ENCODE measurements around the gene CSNK1D.

CSNK1D gene

DNA sequence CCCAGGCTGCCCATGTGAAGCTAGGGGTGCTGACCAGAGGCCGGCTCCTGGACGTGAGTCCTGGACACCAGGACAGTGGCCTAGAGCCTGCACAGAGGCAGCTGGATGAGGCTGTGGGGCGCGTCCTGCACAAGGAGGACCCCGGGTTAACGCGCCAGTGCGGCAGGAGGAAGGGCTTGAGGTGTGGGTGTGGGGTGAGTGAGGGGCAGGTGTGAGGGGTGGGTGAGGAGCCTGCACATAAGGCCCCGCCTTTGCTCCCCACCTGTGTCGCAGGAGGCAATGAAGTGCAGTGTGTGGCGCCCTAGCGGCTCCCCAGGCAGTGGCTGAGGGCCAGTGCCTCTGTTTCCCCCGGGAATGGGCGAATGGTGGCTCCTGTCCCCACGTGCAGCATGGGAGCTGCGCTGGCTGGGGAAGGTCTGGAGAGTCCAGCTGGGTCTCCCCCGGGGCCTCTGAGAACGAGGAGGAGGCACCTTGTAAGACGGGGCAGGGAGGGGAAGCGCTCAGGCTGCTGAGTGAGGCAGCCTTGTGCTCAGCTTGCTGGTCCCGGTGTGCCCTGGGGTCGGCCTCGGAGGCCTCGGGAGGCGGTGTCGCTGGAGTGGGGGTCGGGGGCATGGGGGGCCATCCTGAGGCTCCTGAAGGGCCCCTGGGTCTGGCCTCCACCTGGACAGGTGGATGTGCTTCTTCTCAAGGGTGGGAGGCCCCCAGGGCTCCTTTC, 40.7 kb upstream of the CSNK1D start:
- Histone ChIP-seq H3K4me2 (ENCODE audit: insufficient read depth, low read length) (peak overlapping the region; percentile 84), H4K20me1 (ENCODE audit: insufficient read depth, low read length) (peaks cover 8% of the 10 kb centered on the region; the same call in 1 of the 2 replicates), H3K79me2 (ENCODE audit: insufficient read depth, low read length) (peaks cover 34% of the 10 kb centered on the region), H3K4me1 (ENCODE audit: insufficient read depth, low read length) (peaks cover 38% of the 10 kb centered on the region), H3K9me3 (ENCODE audit: insufficient read depth, low read length, severe bottlenecking) (no peaks in the 10 kb centered on the region), H3K4me3 (ENCODE audit: low read depth in 1 of 2, low read length in 2 of 2) (no peak overlapping the region), H3K9ac (ENCODE audit: low read depth, low read length) (0 out of 2 replicates have a peak overlapping the region, but pooled peaks have one; percentile 82), H3K27ac (ENCODE audit: low read length) (peak overlapping the region; percentile 37; the same call in 1 of the 2 replicates), H3K36me3 (ENCODE audit: insufficient read depth, low read length) (peaks cover 37% of the 10 kb centered on the region), H3K27me3 (ENCODE audit: insufficient read depth, low read length, poor library complexity) (no peaks in the 10 kb centered on the region), H2AFZ (ENCODE audit: low read depth, low read length) (no peak overlapping the region)
- no peak for DNase-seq
- ATAC-seq (ENCODE audit: insufficient read depth, low read depth) = no peak
- TF ChIP-seq CTCF (IDR thresholded peaks at IDR 0.05; ENCODE audit: borderline replicate concordance, extremely low read depth, low read length, poor library complexity, severe bottlenecking) (no peak), EZH2 (IDR thresholded peaks at IDR 0.05; ENCODE audit: borderline replicate concordance, low read depth, low read length, severe bottlenecking) (no peak)

DNA sequence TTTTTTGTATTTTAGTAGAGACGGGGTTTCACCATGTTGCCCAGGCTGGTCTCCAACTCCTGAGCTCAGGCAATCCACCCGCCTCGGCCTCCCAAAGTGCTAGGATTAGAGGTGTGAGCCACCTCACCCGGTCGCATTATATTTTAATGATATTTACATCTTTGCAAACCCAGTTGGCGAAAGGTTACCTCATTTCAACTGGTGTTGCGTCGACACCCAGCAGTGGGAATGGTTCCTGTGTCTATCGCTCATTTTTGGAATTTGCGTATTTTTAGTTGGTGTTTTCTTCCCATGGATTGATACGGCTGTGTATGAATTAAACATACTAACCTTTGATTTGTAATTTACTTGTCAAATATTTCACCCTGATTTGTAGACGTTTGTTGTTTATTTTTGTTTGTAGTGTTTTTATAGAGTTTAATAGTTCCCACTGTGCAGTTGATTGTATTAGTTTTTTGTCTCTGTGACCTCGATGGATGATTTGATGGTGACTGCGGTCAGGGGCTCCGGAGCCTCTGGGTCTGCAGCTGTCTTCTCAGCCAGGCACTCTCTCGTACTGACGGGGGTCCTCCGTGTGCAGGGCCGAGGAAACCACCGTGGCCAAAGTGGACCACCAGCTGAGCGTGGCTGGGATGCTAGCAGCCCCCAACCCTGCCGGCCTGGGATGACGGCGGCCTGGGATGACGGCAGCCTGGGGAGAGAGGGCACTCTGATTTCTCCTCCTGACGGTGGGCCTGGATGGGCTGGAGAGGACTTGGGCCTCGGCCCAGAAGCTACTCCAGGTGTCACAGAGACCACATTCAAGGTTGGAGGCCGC, 39.9 kb upstream of the CSNK1D start:
- DNase-seq (no peak), ATAC-seq (ENCODE audit: insufficient read depth, low read depth) (no peak)
- H3K4me2 ChIP-seq (ENCODE audit: insufficient read depth, low read length) = no peak overlapping the region
- no peak for TF ChIP-seq CTCF (IDR thresholded peaks at IDR 0.05; ENCODE audit: borderline replicate concordance, extremely low read depth, low read length, poor library complexity, severe bottlenecking)
- no peak for TF ChIP-seq EZH2 (IDR thresholded peaks at IDR 0.05; ENCODE audit: borderline replicate concordance, low read depth, low read length, severe bottlenecking)
- H3K36me3 ChIP-seq (ENCODE audit: insufficient read depth, low read length) = peaks cover 37% of the 10 kb centered on the region
- no peak overlapping the region for H3K4me3 ChIP-seq (ENCODE audit: low read depth in 1 of 2, low read length in 2 of 2)
- no peaks in the 10 kb centered on the region for H3K9me3 ChIP-seq (ENCODE audit: insufficient read depth, low read length, severe bottlenecking)
- peaks cover 8% of the 10 kb centered on the region; the same call in 1 of the 2 replicates for H4K20me1 ChIP-seq (ENCODE audit: insufficient read depth, low read length)
- H3K27ac ChIP-seq (ENCODE audit: low read length) = no peak overlapping the region
- H2AFZ ChIP-seq (ENCODE audit: low read depth, low read length) = no peak overlapping the region
- no peak overlapping the region for H3K9ac ChIP-seq (ENCODE audit: low read depth, low read length)
- H3K4me1 ChIP-seq (ENCODE audit: insufficient read depth, low read length) = peaks cover 37% of the 10 kb centered on the region
- H3K79me2 ChIP-seq (ENCODE audit: insufficient read depth, low read length) = peaks cover 34% of the 10 kb centered on the region
- H3K27me3 ChIP-seq (ENCODE audit: insufficient read depth, low read length, poor library complexity) = no peaks in the 10 kb centered on the region

GRCh38 chr17:82311971-82312370, 38.5 kb upstream of the CSNK1D start:
- peaks cover 31% of the 10 kb centered on the region for H3K4me1 ChIP-seq (ENCODE audit: insufficient read depth, low read length)
- H3K4me3 ChIP-seq (ENCODE audit: low read depth in 1 of 2, low read length in 2 of 2) = no peak overlapping the region
- peaks cover 21% of the 10 kb centered on the region for H3K79me2 ChIP-seq (ENCODE audit: insufficient read depth, low read length)
- H3K27me3 ChIP-seq (ENCODE audit: insufficient read depth, low read length, poor library complexity) = no peaks in the 10 kb centered on the region
- H3K9ac ChIP-seq (ENCODE audit: low read depth, low read length) = no peak overlapping the region
- ATAC-seq (ENCODE audit: insufficient read depth, low read depth) = no peak
- no peak for DNase-seq
- H3K9me3 ChIP-seq (ENCODE audit: insufficient read depth, low read length, severe bottlenecking) = no peaks in the 10 kb centered on the region
- H2AFZ ChIP-seq (ENCODE audit: low read depth, low read length) = no peak overlapping the region
- H4K20me1 ChIP-seq (ENCODE audit: insufficient read depth, low read length) = peaks cover 8% of the 10 kb centered on the region; the same call in 1 of the 2 replicates
- no peak overlapping the region for H3K27ac ChIP-seq (ENCODE audit: low read length)
- TF ChIP-seq CTCF (IDR thresholded peaks at IDR 0.05; ENCODE audit: borderline replicate concordance, extremely low read depth, low read length, poor library complexity, severe bottlenecking) (no peak), EZH2 (IDR thresholded peaks at IDR 0.05; ENCODE audit: borderline replicate concordance, low read depth, low read length, severe bottlenecking) (no peak)
- peaks cover 37% of the 10 kb centered on the region for H3K36me3 ChIP-seq (ENCODE audit: insufficient read depth, low read length)
- H3K4me2 ChIP-seq (ENCODE audit: insufficient read depth, low read length) = no peak overlapping the region
